ENCODE data around the gene SAMD4A.

DNA sequence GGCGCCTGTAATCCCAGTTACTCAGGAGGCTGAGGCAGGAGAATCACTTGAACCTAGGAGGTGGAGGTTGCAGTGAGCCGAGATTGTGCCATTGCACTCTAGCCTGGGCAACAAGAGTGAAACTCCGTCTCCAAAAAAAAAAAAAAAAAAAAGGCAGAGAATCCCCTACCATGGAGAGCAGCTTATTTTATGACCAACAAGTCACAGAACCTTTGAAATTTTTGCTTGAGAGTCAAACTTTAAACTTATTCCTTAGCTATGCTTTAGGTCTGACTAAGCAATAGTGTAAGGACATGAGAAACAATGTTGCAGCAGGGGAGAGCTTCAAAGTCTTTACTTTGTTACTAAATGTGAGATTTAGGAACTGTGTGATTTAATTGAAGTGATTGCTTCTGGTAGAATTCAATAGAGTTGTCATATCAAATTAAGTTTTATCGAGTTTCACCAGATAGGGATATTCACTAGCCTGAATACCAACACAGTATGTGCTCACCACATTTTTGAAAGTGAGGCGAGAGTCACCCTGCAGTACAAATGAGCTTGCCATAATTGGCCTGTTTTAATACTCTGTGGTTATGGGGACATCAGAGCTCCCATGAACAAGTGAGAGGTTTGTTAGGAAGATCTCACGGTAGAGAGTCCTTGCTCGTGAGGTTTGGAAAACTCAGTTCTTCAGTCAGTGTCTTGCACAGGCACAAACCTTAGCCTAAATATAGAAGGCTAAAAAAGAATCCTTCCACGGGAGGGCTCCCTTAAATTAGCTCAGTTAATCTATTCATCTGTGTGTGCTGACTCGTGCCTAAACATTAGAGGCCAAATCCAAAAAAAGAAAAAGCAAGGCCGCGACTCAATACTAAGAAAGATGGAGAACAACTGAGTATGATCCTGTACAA lies 108.6 kb downstream of the SAMD4A start:
- TF ChIP-seq, protein P1, sequence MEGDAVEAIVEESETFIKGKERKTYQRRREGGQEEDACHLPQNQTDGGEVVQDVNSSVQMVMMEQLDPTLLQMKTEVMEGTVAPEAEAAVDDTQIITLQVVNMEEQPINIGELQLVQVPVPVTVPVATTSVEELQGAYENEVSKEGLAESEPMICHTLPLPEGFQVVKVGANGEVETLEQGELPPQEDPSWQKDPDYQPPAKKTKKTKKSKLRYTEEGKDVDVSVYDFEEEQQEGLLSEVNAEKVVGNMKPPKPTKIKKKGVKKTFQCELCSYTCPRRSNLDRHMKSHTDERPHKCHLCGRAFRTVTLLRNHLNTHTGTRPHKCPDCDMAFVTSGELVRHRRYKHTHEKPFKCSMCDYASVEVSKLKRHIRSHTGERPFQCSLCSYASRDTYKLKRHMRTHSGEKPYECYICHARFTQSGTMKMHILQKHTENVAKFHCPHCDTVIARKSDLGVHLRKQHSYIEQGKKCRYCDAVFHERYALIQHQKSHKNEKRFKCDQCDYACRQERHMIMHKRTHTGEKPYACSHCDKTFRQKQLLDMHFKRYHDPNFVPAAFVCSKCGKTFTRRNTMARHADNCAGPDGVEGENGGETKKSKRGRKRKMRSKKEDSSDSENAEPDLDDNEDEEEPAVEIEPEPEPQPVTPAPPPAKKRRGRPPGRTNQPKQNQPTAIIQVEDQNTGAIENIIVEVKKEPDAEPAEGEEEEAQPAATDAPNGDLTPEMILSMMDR (IDR thresholded peaks at IDR 0.05; ENCODE audit: insufficient read depth, low read length, poor library complexity, severe bottlenecking) = no peak
- no peak for TF ChIP-seq EZH2phosphoT487 (conservative IDR thresholded peaks at IDR 0.05; ENCODE audit: low read length)

Data from SU-DHL-6 (cell line).